Heart right ventricle (tissue), 16 donors: Measurements from ENCODE around the gene REXO1. TPM values are rescaled to one million over a fixed set of nuclear protein-coding genes. Genes with fewer than 3 reads are reported as not detected.

Experiments
- ATAC-seq, 8 donors: fragments of 200-7000 bp; cut with Tn5 transposase; one replicate each; pipeline ENCODE4 v1.9.1; 2020; ENCODE audit warnings: mild to moderate bottlenecking in 8 of 8, moderate library complexity in 8 of 8, moderate number of reproducible peaks in 1 of 8
- DNase-seq, 2 donors: peaks; one replicate each; pipeline ENCODE4 v3.0.0-alpha.2; 2020
- H3K27ac ChIP-seq, 10 donors: fragments of 200-600 bp; sonication (generic) in 2 of 10; one replicate each; pipeline versions ENCODE4 v1.5.0 to v1.8.0; 2020 to 2022; ENCODE audit warnings: mild to moderate bottlenecking in 3 of 10
- H3K27me3 ChIP-seq, 7 donors: fragments of 200-600 bp; one replicate each; pipeline ENCODE4 v1.8.0; 2021 to 2022; ENCODE audit warnings: mild to moderate bottlenecking in 2 of 7
- H3K36me3 ChIP-seq, 9 donors: fragments of 200-600 bp; sonication (generic) in 1 of 9; one replicate each; pipeline versions ENCODE4 v1.5.0 to v1.8.0; 2020 to 2022; ENCODE audit warnings: mild to moderate bottlenecking in 2 of 9
- H3K4me1 ChIP-seq, 9 donors: fragments of 200-600 bp; sonication (generic) in 1 of 9; one replicate each; pipeline versions ENCODE4 v1.5.0 to v1.8.0; 2020 to 2022; ENCODE audit warnings: mild to moderate bottlenecking in 4 of 9
- H3K4me3 ChIP-seq, 10 donors: fragments of 200-600 bp; sonication (generic) in 2 of 10; one replicate each; pipeline versions ENCODE4 v1.5.0 to v1.8.0; 2020 to 2022; ENCODE audit warnings: mild to moderate bottlenecking in 7 of 10, moderate library complexity in 2 of 10
- H3K9me3 ChIP-seq, 11 donors: fragments of 200-600 bp in 10 of 11; sonication (generic) in 2 of 11; one replicate each; pipeline versions ENCODE4 v1.5.0 to v1.8.0; 2013 to 2022; ENCODE audit warnings: mild to moderate bottlenecking in 2 of 11, control low read depth in 1 of 11, moderate library complexity in 1 of 11
- CTCF ChIP-seq, 9 donors: fragments of 200-600 bp; sonication (generic) in 2 of 9; IDR thresholded peaks; one replicate each; pipeline versions ENCODE4 v1.5.0 to v1.8.0; 2021 to 2022; ENCODE audit warnings: antibody characterized with exemption in 9 of 9, mild to moderate bottlenecking in 5 of 9, moderate library complexity in 1 of 9
- WGBS, 2 donors: extraction: QIAGEN DNeasy Blood & Tissue Kit; methylation state at CpG; one replicate each; pipeline ENCODE4 v1.1.7; 2013; ENCODE audit warnings: inconsistent platforms in 1 of 2; 5-methylcytosine and 5-hydroxymethylcytosine counted together
- intact Hi-C, 10 donors: fragments of 100-400 bp; cut with DNase I; formaldehyde crosslinking; loops; one replicate each; pipeline versions ENCODE4 v1.11.1 to v1.14.2; 2022
- polyA plus RNA-seq, 2 donors: library from polyadenylated mRNA; stranded (reverse); fragments of 200-250 nt; gene quantifications; one replicate each; pipeline ENCODE4 v1.2.3, GENCODE V29; 2013
- total RNA-seq, 10 donors: library from RNA; stranded (reverse); fragmentation: NEBNext Ultra II Directional in 3 of 10; extraction: Animal tissue kit (Norgen Biotek cat#: 25700) in 3 of 10; gene quantifications; one replicate each; pipeline versions ENCODE4 v1.2.1 to v1.2.4, GENCODE V29; 2021 to 2023
- donor health status: Arrhythmogenic right ventricular cardiomyopathy.
- donor health status: ischemic (EF 13 %, LVEDD 7.1; RV severe dilation, severe dysfunction).
- donor health status: healthy with polysubstance abuse.
- donor health status: DM: no; HTN: yes; CAD: no.
- donor health status: DM: no; HTN: no; CAD: no.
- donor health status: ischemic (EF 25% LVEDD 6.9; RV normal size, moderate dysfunction).
- donor health status: ischemic (EF 25% LVEDD 5.7; RV mildly dilated, moderate dysfunction).
- donor health status: healthy.
- donor health status: DM: yes; HTN: yes; CAD: no.
- donor health status: Ischemic cardiomyopathy.
- donor health status: ischemic (EF 35%, LVEDD 5.7; RV mildly dilated, moderate dysfunction).
- donor health status: nonischemic (EF 11% LVEDD 7.7; RV severe dilation, severe dysfunction).
- donor health status: DM: yes; HTN: yes; CAD: no.
- donor health status: PGD.
- donor health status: ischemic (EF 29% LVEDD 5.4; RV normal size, mild dysfunction).
- donor health status: nonischemic (EF 23%, LVEDD 6.1; RV moderate dilation, normal function).

The REXO1 gene
- total and polyA plus RNA-seq, 12 donors = 13.1 to 20.6 (median 16.5) TPM

- H3K4me1 ChIP-seq = peaks cover 20 to 86% (median 77%) of the 10 kb centered on the region in 9 donors
- no peak overlapping the region for H3K4me3 ChIP-seq
- H3K9me3 ChIP-seq = no peaks in the 10 kb centered on the region
- ATAC-seq = no peak
- H3K36me3 ChIP-seq = peaks cover 0 to 21% (median 0%) of the 10 kb centered on the region in 9 donors
- H3K27ac ChIP-seq = peak overlapping the region in 1 of 10 donors; percentile 31
- WGBS, 2 donors = 70 to 73% methylated on average over 19 of the region's 19 CpGs
- no peak for TF ChIP-seq CTCF (IDR thresholded peaks at IDR 0.05)
- intact Hi-C loops = no loop called here
- no peaks in the 10 kb centered on the region for H3K27me3 ChIP-seq
- no peak for DNase-seq
Observed at GRCh38 chr19:1844513-1845124, 3.7 kb downstream of the REXO1 start.

- ATAC-seq (no peak), DNase-seq (no peak)
- Histone ChIP-seq H3K4me3 (no peak overlapping the region), H3K27ac (peak overlapping the region in 2 of 10 donors; percentile 12 to 31), H3K9me3 (no peaks in the 10 kb centered on the region), H3K36me3 (peaks cover 0 to 28% (median 0%) of the 10 kb centered on the region in 9 donors), H3K4me1 (peaks cover 20 to 89% (median 83%) of the 10 kb centered on the region in 9 donors), H3K27me3 (no peaks in the 10 kb centered on the region)
- intact Hi-C loops = no loop called here
- WGBS, 2 donors = 73 to 76% methylated on average over 25 of the region's 25 CpGs
- peak in 4 of 9 donors; percentile 7 to 17 (median 10) for TF ChIP-seq CTCF (IDR thresholded peaks at IDR 0.05)
Observed at GRCh38 chr19:1843646-1844394, 4.5 kb downstream of the REXO1 start.

GRCh38 chr19:1843116-1843515 lies 5.2 kb downstream of the REXO1 start:
- H3K27me3 ChIP-seq = no peaks in the 10 kb centered on the region
- no peak for TF ChIP-seq CTCF (IDR thresholded peaks at IDR 0.05)

GRCh38 chr19:1841209-1841924 lies 6.9 kb downstream of the REXO1 start:
- Histone ChIP-seq H3K27ac (peak overlapping the region in 9 of 10 donors; percentile 53 to 84 (median 77)), H3K36me3 (peaks cover 0 to 33% (median 0%) of the 10 kb centered on the region in 9 donors), H3K27me3 (no peaks in the 10 kb centered on the region), H3K9me3 (no peaks in the 10 kb centered on the region), H3K4me1 (peaks cover 15 to 94% (median 86%) of the 10 kb centered on the region in 9 donors), H3K4me3 (peak overlapping the region in 9 of 10 donors; percentile 22 to 55 (median 49))
- no peak for TF ChIP-seq CTCF (IDR thresholded peaks at IDR 0.05)
- 49 to 64% methylated on average over 35 of the region's 35 CpGs for WGBS, 2 donors
- no peak for DNase-seq
- ATAC-seq = peak in 6 of 8 donors; percentile 3 to 29 (median 18)
- intact Hi-C loops = no loop called here

More at GRCh38 chr19:1843116-1843515, 5.2 kb downstream of the REXO1 start:
- 85 to 88% methylated on average over 20 to 22 of the region's 22 CpGs for WGBS, 2 donors
- Histone ChIP-seq H3K4me3 (no peak overlapping the region), H3K4me1 (peaks cover 20 to 91% (median 83%) of the 10 kb centered on the region in 9 donors), H3K27ac (peak overlapping the region in 2 of 10 donors; percentile 4 to 24), H3K36me3 (peaks cover 0 to 35% (median 0%) of the 10 kb centered on the region in 9 donors), H3K9me3 (no peaks in the 10 kb centered on the region)
- intact Hi-C loops = no loop called here
- DNase-seq (no peak), ATAC-seq (no peak)
